CD4-positive, alpha-beta T cell treated with Interleukin-12 subunit alpha and Interleukin-12 subunit beta, for 1 hour (primary cell): ENCODE measurements around the gene MPP4.

ENCODE experiments used
- DNase-seq: peaks from one replicate; pipeline ENCODE4 v3.0.0-alpha.2; 2020

The MPP4 gene, protein sequence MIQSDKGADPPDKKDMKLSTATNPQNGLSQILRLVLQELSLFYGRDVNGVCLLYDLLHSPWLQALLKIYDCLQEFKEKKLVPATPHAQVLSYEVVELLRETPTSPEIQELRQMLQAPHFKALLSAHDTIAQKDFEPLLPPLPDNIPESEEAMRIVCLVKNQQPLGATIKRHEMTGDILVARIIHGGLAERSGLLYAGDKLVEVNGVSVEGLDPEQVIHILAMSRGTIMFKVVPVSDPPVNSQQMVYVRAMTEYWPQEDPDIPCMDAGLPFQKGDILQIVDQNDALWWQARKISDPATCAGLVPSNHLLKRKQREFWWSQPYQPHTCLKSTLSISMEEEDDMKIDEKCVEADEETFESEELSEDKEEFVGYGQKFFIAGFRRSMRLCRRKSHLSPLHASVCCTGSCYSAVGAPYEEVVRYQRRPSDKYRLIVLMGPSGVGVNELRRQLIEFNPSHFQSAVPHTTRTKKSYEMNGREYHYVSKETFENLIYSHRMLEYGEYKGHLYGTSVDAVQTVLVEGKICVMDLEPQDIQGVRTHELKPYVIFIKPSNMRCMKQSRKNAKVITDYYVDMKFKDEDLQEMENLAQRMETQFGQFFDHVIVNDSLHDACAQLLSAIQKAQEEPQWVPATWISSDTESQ

DNA sequence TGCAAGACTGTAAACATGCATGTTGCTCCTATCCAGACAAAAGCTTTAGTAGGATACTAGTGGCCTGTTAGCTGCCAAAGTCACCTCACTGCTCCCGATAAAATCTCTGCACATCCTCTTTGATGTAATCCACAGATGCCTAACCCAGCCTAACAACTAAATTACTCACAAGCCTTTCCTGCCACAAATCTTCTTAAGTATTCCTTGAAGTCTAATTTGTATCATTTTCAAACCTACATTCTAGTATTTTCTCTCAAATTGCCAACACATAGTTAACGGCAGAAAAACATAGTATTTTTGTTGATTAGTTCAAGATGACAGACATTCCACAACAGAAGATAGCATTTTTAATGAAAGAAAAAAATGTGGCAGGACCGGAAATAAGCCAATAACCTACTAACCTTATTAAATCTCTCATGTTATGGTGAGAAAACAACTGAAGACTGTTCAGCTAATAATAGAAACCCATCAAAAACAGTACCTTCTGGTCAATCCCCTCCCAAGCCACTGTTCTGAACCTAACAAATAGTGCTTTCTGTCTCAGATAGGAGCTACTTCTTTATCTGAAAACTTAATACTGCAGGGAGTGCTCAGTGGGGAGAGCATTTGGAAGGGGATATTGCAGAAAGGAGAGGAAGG, at the start of gene MPP4:
Gene MPP4 (minus strand): TSS at position 57 of the 639 bp plus-strand sequence. CDS start 4,690 bp downstream, outside the sequence.
- DNase-seq, result no peak

DNA sequence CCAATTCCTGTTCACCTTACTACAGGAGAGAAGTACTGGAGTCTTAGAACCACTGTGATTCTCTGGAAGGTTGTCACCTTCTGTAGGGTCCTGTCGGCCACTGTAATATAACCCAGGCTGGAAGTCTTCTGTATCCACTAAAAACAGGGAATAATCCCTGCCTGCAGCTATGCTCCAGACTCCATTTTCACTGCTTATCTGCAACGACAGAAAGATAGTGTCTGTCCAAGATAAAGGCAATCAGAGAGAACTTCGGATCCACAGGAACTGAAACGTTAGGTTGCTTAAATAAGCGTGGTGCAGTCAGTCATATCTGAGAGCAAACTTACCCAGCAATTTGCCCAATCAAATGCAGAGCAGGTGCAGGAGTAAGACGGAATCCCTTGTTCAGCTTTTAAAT, 48.1 kb upstream of the MPP4 start:
- no peak for DNase-seq

- DNase-seq, result no peak
Observed at GRCh38 chr2:201735486-201735885, 37.0 kb upstream of the MPP4 start.

DNA sequence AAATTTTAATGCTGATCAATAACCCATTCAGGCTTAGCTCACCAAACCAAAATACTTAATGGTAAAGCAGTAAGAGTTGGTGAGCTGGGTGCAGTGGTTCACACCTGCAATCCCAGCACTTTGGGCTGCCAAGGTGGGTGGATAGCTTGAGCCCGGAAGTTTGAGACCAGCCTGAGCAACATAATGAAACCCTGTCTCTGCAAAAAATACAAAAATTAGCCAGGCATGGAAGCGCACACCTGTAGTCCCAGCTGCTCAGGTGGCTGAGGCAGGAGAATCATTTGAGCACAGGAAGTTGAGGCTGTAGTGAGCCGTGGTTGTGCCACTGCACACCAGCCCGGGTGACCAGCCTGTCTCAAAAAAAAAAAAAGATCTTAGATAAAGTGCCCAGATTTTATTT, 35.7 kb upstream of the MPP4 start:
- DNase-seq, result no peak

DNA sequence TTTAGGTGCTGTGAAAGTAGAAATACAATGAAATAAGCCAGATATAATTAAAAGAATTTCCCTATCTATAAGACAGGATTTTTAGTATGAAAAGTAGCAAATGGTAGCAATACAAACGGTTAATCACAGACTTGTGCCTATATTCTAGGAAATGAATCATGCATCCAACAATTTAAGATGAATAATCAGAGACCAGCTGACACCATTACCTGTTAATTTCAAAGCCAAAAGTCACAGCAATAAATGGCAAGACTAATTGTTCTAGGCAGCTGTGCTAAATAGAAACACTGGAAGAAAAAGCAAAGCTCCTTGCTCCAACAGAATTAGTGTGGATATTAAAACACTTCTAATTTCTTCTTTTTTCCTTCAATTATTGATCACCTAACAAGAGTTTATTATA, 35.1 kb upstream of the MPP4 start:
- no peak for DNase-seq

DNA sequence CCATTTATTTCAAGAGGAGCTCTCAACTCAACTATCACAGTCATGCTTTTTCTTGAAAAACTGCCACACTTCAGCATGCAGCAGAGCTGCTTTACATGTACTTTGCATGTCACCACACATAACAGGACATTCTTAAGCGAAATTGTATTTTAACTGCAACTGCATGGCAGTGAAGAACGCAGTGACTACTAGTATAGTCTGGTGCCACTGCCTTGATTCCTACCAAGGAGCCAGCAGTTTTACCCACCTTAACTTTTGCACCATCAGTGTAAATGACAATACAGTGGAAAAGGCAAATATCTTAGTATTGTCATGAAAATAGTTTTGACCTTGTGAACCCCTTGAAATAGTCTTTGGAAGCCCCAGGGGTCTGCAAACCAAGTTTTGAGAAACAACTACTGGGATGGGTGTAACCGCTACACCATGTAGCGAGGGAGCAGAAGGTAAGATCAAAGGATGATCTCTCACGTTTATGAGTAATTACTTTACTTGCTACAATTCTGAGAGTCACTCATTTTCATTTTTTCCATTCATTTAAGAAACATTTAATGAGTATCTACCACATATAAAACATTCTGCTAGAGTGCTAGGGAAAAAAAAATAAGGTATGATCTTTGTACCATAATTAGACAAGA, 32.3 kb upstream of the MPP4 start:
- no peak for DNase-seq

- no peak for DNase-seq
Observed at GRCh38 chr2:201715459-201715858, 17.0 kb upstream of the MPP4 start.

GRCh38 chr2:201712726-201713125, 14.3 kb upstream of the MPP4 start:
- DNase-seq, result no peak

DNA sequence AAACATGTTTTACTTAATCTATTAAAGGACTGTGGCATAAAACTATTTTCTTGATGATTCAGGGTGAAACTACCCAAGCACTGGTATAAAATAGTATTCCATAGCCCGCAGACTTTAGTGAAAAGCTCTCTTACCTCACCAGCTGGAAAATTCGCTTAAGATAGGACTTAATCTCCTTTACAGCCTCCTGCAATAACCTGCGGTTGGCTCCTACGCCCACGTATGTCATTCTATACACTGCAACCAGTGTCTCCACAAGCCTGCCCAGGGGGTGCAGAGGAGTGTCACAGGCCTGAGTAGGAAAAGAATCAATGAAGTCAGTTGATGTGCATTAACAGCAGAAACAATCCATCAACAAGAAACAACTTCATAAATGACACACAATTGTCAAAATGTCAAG, 11.3 kb upstream of the MPP4 start:
- no peak for DNase-seq

DNA sequence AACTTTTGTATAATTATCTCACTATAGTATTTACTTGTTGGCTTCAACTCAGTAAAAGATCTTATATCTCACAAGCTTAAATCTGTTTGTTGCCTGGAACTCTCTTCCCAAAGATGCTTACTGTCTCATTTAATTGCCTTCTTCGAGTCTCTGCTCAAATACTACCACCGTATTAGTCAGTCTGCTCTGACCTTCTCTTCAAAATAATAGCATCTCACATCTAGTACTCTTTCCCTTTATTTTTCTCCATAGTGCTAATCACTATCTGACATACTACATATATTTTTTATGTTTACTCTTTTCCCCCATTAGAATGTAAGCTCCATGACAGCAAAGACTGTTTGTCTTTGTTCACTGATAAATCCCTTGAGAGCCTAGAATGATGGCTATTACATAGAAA, 10.6 kb upstream of the MPP4 start:
- DNase-seq, result no peak

DNA sequence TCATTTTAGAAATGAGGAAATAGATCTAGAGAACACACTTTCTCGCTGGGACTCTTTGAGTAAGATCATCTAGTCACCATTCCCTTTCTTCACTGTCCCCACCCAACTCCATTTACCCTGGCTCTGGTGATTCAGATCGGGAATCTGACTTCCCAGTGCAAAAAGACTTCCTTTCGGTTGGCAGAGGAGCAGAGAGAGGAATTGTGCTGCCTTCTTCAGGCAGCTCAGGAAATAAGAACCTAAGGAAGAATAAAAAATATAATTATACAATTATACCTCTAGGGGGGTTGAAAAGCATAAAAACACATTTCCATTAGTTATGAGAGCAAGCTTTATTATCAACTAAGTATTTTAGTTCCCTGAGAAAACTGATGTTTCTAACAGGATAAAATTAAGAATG, 9.3 kb upstream of the MPP4 start:
- no peak for DNase-seq

DNA sequence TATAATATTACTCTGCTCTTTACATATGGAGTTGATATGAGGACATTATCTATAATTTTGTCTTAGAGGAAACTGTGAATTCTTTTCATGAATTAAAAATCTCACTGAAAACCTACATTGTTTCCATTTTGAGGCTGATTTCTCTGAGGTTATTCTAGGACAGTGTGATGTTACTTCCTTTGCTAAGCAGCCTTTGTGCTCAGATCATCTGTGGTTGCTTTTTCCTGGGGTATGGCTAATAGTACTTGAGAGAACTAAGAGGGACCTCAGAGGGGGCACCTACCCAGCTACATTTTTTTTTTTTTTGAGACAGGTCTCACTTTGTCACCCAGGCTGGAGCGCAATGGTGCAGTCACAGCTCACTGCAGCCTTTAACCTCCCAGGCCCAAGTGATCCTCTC, 8.7 kb upstream of the MPP4 start:
- no peak for DNase-seq

DNA sequence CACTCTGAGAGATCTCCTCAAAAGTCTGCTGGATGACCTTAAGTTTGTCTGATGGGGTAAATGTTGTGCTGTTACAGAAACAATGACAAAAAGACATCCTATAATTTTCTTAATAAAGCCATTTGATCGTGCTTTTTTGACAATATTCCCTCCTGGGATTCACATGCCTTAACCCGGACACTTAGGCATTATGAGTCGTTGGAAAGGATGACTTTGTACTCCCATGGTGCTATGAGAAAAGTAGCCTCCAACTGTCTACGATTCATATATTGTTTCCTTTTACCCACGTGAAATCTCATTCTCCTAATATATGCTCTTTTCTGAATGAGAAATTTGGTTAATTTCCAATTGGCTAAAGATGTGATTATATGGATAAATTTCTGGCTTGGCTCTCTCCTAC, 6.1 kb upstream of the MPP4 start:
- DNase-seq, result no peak

GRCh38 chr2:201701646-201702045, 3.2 kb upstream of the MPP4 start:
- no peak for DNase-seq

DNA sequence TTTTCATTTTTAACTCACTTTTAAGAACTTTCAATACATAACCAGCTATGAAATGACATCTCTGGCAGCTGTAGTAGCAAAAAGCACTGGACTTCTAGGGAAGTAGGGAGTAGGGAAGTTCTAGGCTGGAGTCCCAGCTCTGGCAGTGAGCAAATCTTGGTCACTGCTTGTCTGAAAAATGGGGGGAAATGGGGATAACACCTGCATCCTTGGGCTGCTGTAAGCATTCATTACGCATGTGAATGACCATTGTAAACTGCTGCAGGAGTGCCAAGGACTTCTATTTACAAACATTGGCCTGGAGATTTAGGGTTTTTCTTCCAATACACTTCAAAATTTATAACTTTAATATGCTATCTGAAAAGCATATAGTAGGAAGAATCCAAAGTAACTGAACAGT, 972 bp upstream of the MPP4 start:
- no peak for DNase-seq

DNA sequence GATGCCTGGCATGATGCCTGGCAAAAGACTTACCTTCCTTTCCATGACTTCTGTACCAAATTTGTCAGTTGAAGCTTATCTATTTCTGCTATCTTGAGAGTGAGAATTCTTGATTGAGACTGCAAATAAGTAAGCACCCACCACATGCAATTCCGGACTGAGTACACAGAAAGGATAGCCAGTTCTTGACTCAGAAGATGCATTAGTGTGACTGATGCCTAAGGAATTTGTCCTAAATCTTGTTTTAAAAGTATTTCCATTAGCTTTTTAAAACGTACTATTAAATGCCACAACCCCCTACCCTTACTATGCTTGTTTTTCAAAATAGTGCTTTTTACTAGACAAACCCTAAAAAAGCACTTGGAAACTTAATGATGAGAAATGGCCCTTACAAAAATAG, 545 bp downstream of the MPP4 start:
- DNase-seq, result no peak

- DNase-seq, result no peak
Observed at GRCh38 chr2:201696151-201696659, 2.2 kb downstream of the MPP4 start.

- no peak for DNase-seq
Observed at GRCh38 chr2:201685156-201685555, 13.3 kb downstream of the MPP4 start.

DNA sequence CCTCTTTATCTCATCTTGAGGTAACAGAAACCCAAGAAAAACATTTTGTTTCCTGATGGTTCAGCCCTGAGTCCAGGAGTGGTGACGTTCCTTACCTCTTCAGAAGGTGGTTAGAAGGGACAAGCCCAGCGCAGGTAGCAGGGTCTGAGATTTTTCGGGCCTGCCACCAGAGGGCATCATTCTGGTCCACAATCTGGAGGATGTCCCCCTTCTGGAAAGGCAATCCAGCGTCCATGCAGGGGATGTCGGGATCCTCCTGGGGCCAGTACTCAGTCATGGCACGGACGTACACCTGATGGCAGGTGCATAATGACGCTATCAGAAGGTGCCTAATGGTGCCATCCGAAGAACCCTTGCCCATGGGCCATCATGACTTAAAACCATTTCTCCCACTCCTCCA, 17.7 kb downstream of the MPP4 start:
- DNase-seq, result no peak

DNA sequence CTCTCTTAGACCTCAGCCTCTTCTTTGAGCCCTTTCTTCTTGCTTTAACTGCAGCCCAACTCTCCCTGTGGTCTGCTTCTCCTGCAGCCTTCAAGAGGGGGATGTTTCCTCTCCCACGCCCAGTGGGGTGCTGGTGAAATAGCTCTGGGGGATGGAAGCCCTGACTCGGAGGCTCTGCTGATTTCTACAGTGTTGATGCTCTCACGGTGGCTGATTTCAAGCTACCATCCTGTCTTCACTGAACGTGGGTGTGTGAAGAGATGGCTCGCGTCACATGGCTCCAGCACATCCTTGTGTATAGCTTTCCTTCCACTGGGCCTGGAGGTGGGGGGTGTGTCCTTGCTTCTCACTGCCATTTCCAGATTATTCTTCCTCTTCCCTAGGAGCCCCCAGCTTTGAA, 20.0 kb downstream of the MPP4 start:
- no peak for DNase-seq

DNA sequence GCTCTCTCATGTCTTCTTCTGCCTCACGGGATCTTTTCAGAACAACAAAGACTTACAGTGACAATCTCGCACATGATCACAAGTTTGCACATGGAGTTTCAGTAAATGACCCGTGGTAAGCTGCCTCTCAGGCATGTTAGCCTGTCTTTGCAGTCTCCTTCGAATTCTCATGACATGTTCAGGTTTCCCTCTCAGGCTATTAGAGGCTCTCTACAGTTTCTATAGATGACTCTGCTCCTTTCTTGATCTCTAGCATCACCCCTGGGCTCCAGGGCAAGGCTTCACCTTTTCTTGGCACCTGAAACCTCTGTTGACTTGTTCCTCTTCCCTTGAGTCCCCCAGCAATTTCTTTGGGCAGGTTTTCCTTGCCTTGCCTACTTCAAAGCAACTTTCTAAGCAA, 23.0 kb downstream of the MPP4 start:
- no peak for DNase-seq

DNA sequence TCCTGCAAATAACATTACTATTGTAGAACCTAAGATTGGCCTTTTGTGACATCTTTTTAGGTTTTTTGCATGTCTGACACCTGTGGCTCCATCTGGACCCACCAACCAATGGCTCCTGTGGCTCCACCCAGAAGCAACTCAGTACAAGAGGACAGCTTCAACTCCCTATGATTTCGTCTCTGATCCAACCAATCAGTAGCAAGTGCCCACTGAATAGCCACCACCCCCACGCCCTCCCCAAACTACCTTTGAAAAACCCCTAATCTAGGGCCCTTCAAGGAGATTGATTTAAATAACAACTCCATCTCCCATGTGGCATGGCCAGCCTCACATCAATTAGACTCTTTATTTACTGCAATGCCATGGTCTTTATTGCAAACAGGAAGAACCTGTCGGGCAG, 23.6 kb downstream of the MPP4 start:
- no peak for DNase-seq

DNA sequence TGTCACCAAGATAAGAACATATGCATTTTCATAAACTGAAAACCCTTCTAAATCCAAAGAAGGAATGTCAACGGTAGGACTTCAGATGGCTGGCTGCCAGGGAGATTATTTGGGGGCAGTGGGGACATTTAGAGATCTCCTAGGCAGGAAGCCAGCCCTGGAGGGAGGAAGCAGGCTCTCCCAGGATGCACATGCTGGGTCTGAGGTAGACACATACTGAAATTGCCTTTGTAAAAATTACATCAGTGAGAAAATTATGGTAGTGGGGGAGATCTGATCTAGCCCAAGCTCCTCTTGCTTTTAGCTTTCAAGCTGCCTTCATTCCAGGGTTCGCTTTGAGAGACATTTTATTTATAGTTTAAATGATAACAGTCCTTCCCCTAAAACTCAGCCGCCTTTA, 24.1 kb downstream of the MPP4 start:
- DNase-seq, result no peak

- no peak for DNase-seq
Observed at GRCh38 chr2:201673546-201673945, 24.9 kb downstream of the MPP4 start.
